ENCODE results near the gene WSB2.

Gene WSB2

GRCh38 chr12:117994551-117995438 lies 66.2 kb downstream of the WSB2 start:
- Histone ChIP-seq H3K27me3 (ENCODE audit: control insufficient read depth, low read length) (peaks cover 12% of the 10 kb centered on the region; the same call in 1 of the 2 replicates), H3K36me3 (ENCODE audit: control insufficient read depth, low read length) (no peaks in the 10 kb centered on the region), H3K4me1 (ENCODE audit: control insufficient read depth, low read length) (no peaks in the 10 kb centered on the region), H3K4me2 (ENCODE audit: low read length) (no peak overlapping the region), H3K27ac (ENCODE audit: low read depth, low read length) (no peak overlapping the region), H3K9me3 (ENCODE audit: control insufficient read depth, insufficient read depth, low read length) (no peaks in the 10 kb centered on the region), H3K9me2 (replicated peaks; ENCODE audit: control insufficient read depth, low read length) (no peaks in the 10 kb centered on the region), H3K4me3 (ENCODE audit: low read length) (no peak overlapping the region), H3F3A (ENCODE audit: control insufficient read depth, insufficient read depth) (no peaks in the 10 kb centered on the region), H4K20me1 (ENCODE audit: control insufficient read depth, insufficient read depth, low read depth, low read length) (no peaks in the 10 kb centered on the region), H3K79me2 (ENCODE audit: control insufficient read depth, low read length) (no peaks in the 10 kb centered on the region)
- TF ChIP-seq EZH2phosphoT487 (IDR thresholded peaks at IDR 0.05; ENCODE audit: borderline replicate concordance, low read length) = no peak
- no peak for TF ChIP-seq CTCF (IDR thresholded peaks at IDR 0.05; ENCODE audit: low read depth, low read length, poor library complexity, severe bottlenecking)

- no peak for TF ChIP-seq CTCF (IDR thresholded peaks at IDR 0.05; ENCODE audit: low read depth, low read length, poor library complexity, severe bottlenecking)
- no peak for TF ChIP-seq EZH2phosphoT487 (IDR thresholded peaks at IDR 0.05; ENCODE audit: borderline replicate concordance, low read length)
- no peaks in the 10 kb centered on the region for H3K36me3 ChIP-seq (ENCODE audit: control insufficient read depth, low read length)
- H3K9me2 ChIP-seq (replicated peaks; ENCODE audit: control insufficient read depth, low read length) = no peaks in the 10 kb centered on the region
- no peaks in the 10 kb centered on the region for H3F3A ChIP-seq (ENCODE audit: control insufficient read depth, insufficient read depth)
- H4K20me1 ChIP-seq (ENCODE audit: control insufficient read depth, insufficient read depth, low read depth, low read length) = no peaks in the 10 kb centered on the region
- no peaks in the 10 kb centered on the region for H3K79me2 ChIP-seq (ENCODE audit: control insufficient read depth, low read length)
- H3K4me1 ChIP-seq (ENCODE audit: control insufficient read depth, low read length) = no peaks in the 10 kb centered on the region
- no peak overlapping the region for H3K27ac ChIP-seq (ENCODE audit: low read depth, low read length)
- peaks cover 9% of the 10 kb centered on the region for H3K27me3 ChIP-seq (ENCODE audit: control insufficient read depth, low read length)
- no peak overlapping the region for H3K4me2 ChIP-seq (ENCODE audit: low read length)
- no peak overlapping the region for H3K4me3 ChIP-seq (ENCODE audit: low read length)
- no peaks in the 10 kb centered on the region for H3K9me3 ChIP-seq (ENCODE audit: control insufficient read depth, insufficient read depth, low read length)
Observed at GRCh38 chr12:117986705-117987469, 74.1 kb downstream of the WSB2 start.

GRCh38 chr12:117985182-117985581 lies 75.8 kb downstream of the WSB2 start:
- Histone ChIP-seq H3K4me3 (ENCODE audit: low read length) (no peak overlapping the region), H3F3A (ENCODE audit: control insufficient read depth, insufficient read depth) (no peaks in the 10 kb centered on the region), H3K36me3 (ENCODE audit: control insufficient read depth, low read length) (no peaks in the 10 kb centered on the region), H3K27ac (ENCODE audit: low read depth, low read length) (no peak overlapping the region), H3K27me3 (ENCODE audit: control insufficient read depth, low read length) (peaks cover 16% of the 10 kb centered on the region), H4K20me1 (ENCODE audit: control insufficient read depth, insufficient read depth, low read depth, low read length) (no peaks in the 10 kb centered on the region), H3K9me3 (ENCODE audit: control insufficient read depth, insufficient read depth, low read length) (no peaks in the 10 kb centered on the region), H3K9me2 (replicated peaks; ENCODE audit: control insufficient read depth, low read length) (no peaks in the 10 kb centered on the region), H3K4me2 (ENCODE audit: low read length) (no peak overlapping the region), H3K4me1 (ENCODE audit: control insufficient read depth, low read length) (no peaks in the 10 kb centered on the region), H3K79me2 (ENCODE audit: control insufficient read depth, low read length) (no peaks in the 10 kb centered on the region)
- TF ChIP-seq CTCF (IDR thresholded peaks at IDR 0.05; ENCODE audit: low read depth, low read length, poor library complexity, severe bottlenecking) (no peak), EZH2phosphoT487 (IDR thresholded peaks at IDR 0.05; ENCODE audit: borderline replicate concordance, low read length) (no peak)

Measured in DOHH2 (cell line).